OCI-LY1 (cell line): Measurements from ENCODE around the gene EIF1AD.

Experiments used
- EZH2 ChIP-seq: fragments of 200-600 bp; sonication (generic), shearing (Covaris generic); IDR thresholded peaks from 2 replicates; pipeline ENCODE4 v1.8.0; 2017; ENCODE audit warnings: borderline replicate concordance, mixed run types, mild to moderate bottlenecking, antibody characterized with exemption, low read length, moderate library complexity, mixed read lengths
- TF ChIP-seq, protein P1 (sequence below): fragments of 200-600 bp; sonication (generic), shearing (Covaris generic); IDR thresholded peaks from 2 replicates; pipeline ENCODE4 v1.5.1; 2017; ENCODE audit warnings: mild to moderate bottlenecking, antibody characterized with exemption, low read length, moderate library complexity, mixed read lengths

DNA sequence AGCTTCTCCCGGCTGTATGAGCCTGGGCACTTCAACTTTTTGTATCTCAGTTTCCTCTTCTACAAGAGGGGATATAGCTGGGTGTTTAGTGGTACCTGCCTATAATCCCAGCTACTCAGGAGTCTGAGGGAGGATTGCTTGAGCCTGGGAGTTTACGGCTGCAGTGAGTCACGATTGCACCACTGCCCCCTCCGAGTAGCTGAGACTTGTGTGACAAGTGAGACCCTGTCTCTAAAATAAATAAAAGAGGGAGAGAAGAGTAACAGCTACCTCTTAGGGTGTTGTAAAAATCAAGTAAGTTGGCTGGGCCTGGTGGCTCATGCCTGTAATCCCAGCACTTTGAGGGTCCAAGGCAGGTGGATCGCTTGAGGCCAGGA, 34.4 kb upstream of the EIF1AD start:
- TF ChIP-seq, protein P1, sequence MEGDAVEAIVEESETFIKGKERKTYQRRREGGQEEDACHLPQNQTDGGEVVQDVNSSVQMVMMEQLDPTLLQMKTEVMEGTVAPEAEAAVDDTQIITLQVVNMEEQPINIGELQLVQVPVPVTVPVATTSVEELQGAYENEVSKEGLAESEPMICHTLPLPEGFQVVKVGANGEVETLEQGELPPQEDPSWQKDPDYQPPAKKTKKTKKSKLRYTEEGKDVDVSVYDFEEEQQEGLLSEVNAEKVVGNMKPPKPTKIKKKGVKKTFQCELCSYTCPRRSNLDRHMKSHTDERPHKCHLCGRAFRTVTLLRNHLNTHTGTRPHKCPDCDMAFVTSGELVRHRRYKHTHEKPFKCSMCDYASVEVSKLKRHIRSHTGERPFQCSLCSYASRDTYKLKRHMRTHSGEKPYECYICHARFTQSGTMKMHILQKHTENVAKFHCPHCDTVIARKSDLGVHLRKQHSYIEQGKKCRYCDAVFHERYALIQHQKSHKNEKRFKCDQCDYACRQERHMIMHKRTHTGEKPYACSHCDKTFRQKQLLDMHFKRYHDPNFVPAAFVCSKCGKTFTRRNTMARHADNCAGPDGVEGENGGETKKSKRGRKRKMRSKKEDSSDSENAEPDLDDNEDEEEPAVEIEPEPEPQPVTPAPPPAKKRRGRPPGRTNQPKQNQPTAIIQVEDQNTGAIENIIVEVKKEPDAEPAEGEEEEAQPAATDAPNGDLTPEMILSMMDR = no peak
- no peak for TF ChIP-seq EZH2
